ENCODE data around the gene AHCYL1. TPM values are rescaled to one million over a fixed set of nuclear protein-coding genes. Genes with fewer than 3 reads are reported as not detected.

AHCYL1 gene
- total and polyA plus RNA-seq, 12 donors: 21.9 to 58.9 (median 47.4) TPM

- no peak for TF ChIP-seq CTCF (IDR thresholded peaks at IDR 0.05)
- ATAC-seq (no peak), DNase-seq (no peak)
- 67 to 74% methylated on average over 3 of the region's 3 CpGs for WGBS, 2 donors
- no peaks in the 10 kb centered on the region for H3K27me3 ChIP-seq
- no peak overlapping the region for H3K27ac ChIP-seq
- no peak overlapping the region for H3K4me3 ChIP-seq
- intact Hi-C loops (cut with DNase I): no loop called here
- H3K4me1 ChIP-seq: peaks cover 0 to 84% (median 47%) of the 10 kb centered on the region in 9 donors
- H3K36me3 ChIP-seq: peaks cover 0 to 42% (median 0%) of the 10 kb centered on the region in 9 donors
- no peaks in the 10 kb centered on the region for H3K9me3 ChIP-seq
Measured at GRCh38 chr1:109993885-109994284, 9.3 kb downstream of the AHCYL1 start.

DNA sequence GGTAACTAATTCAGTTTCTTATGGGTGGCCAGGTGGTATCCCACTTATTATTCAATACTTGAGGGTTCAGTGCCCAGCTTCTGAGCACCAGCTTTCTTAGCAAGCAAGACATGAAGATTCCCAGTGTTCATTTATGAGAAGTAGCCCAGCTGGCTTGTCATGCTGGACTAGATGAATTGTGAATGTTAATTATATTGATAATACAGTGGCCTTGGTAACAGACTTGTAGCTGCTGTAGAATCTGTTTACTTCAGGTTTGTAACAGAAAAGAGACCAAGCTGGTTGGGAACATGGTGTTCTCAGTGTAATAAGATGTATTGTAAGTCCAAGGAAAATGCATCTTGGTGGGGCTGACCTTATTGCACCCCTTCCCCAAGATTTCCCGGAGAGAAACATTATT, 10.1 kb downstream of the AHCYL1 start:
- Histone ChIP-seq H3K4me3 (no peak overlapping the region), H3K9me3 (no peaks in the 10 kb centered on the region), H3K4me1 (peaks cover 0 to 76% (median 45%) of the 10 kb centered on the region in 9 donors), H3K27me3 (no peaks in the 10 kb centered on the region), H3K27ac (no peak overlapping the region), H3K36me3 (peaks cover 0 to 37% (median 0%) of the 10 kb centered on the region in 9 donors)
- DNase-seq: no peak
- TF ChIP-seq CTCF (IDR thresholded peaks at IDR 0.05): no peak
- WGBS, 2 donors: 88 to 89% methylated on average over 1 of the region's 1 CpG
- intact Hi-C loops (cut with DNase I): no loop called here
- no peak for ATAC-seq

GRCh38 chr1:109995536-109995935, 11.0 kb downstream of the AHCYL1 start:
- Histone ChIP-seq H3K9me3 (no peaks in the 10 kb centered on the region), H3K4me1 (peaks cover 0 to 68% (median 36%) of the 10 kb centered on the region in 9 donors), H3K27me3 (no peaks in the 10 kb centered on the region), H3K27ac (no peak overlapping the region), H3K4me3 (no peak overlapping the region), H3K36me3 (peaks cover 0 to 32% (median 0%) of the 10 kb centered on the region in 9 donors)
- DNase-seq (no peak), ATAC-seq (no peak)
- TF ChIP-seq CTCF (IDR thresholded peaks at IDR 0.05): no peak
- 93 to 99% methylated on average over 2 of the region's 2 CpGs for WGBS, 2 donors
- intact Hi-C loops (cut with DNase I): no loop called here

DNA sequence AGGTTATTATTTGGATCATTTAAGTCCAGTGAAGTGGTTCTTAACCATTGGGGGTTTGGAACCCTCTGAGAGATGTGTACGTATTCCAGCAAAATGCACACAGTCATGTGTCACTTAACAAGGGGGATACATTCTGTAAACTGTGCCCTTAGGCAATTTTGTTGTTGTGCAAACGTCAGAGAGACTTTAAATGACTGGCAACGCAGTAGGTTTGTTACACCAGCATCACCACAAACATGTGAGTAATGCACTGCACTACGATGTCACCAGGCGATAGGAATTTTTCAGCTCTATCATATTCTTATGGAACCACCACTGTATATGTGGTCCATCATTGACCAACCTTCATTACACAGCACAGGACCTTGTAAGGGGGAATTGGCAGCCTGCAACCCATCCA, 11.9 kb downstream of the AHCYL1 start:
- DNase-seq (no peak), ATAC-seq (no peak)
- WGBS, 2 donors: 91 to 93% methylated on average over 5 of the region's 5 CpGs
- Histone ChIP-seq H3K4me1 (peaks cover 0 to 58% (median 28%) of the 10 kb centered on the region in 9 donors), H3K27me3 (no peaks in the 10 kb centered on the region), H3K27ac (no peak overlapping the region), H3K9me3 (no peaks in the 10 kb centered on the region), H3K4me3 (no peak overlapping the region), H3K36me3 (peaks cover 0 to 23% (median 0%) of the 10 kb centered on the region in 9 donors)
- no peak for TF ChIP-seq CTCF (IDR thresholded peaks at IDR 0.05)
- intact Hi-C loops (cut with DNase I): no loop called here

All from heart right ventricle (tissue), 16 donors.